GM11168 (cell line): Measurements from ENCODE around the gene MVB12A.

Source experiments
- in situ Hi-C: fragments of 300-500 bp; cut with MboI; formaldehyde crosslinking; loops from one replicate; pipeline ENCODE4 v1.12.0; 2022; ENCODE audit warnings: low sequenced_read_pairs; ENCODE audit not compliant: unreplicated experiment

MVB12A gene

GRCh38 chr19:17419621-17420474 is at the start of gene MVB12A:
TSS of gene MVB12A (plus strand) at chr19:17420047. CDS start at chr19:17420136, 89 bp downstream.
- in situ Hi-C loops: no loop called here

- in situ Hi-C loops: no loop called here
Measured at GRCh38 chr19:17376935-17377600, 42.8 kb upstream of the MVB12A start, which contains the start of gene PLVAP. TSS of gene PLVAP (minus strand) at chr19:17377342. CDS start at chr19:17377288, 54 bp downstream.

GRCh38 chr19:17378271-17378670 is 41.6 kb upstream of the MVB12A start:
- in situ Hi-C loops: no loop called here

- in situ Hi-C loops: no loop called here
Measured at GRCh38 chr19:17379221-17379631, 40.6 kb upstream of the MVB12A start.

GRCh38 chr19:17380426-17381138 is 39.3 kb upstream of the MVB12A start:
- in situ Hi-C loops: no loop called here

- in situ Hi-C loops: loop anchor here (5.0 kb wide), 1 partner anchor 39 kb away; no protein-coding TSS in a partner anchor
Measured at GRCh38 chr19:17385878-17386611, 33.8 kb upstream of the MVB12A start.

GRCh38 chr19:17389288-17389687 is 30.6 kb upstream of the MVB12A start:
- in situ Hi-C loops: loop anchor here (5.0 kb wide), 1 partner anchor 42 kb away; no protein-coding TSS in a partner anchor

GRCh38 chr19:17389957-17390664 is 29.7 kb upstream of the MVB12A start:
- in situ Hi-C loops: loop anchor here (5.0 kb wide), 1 partner anchor 43 kb away; no protein-coding TSS in a partner anchor

GRCh38 chr19:17390665-17391370 is 29.0 kb upstream of the MVB12A start:
- in situ Hi-C loops: no loop called here

- in situ Hi-C loops: no loop called here
Measured at GRCh38 chr19:17391371-17392151, 28.3 kb upstream of the MVB12A start.

GRCh38 chr19:17393002-17393401 is 26.8 kb upstream of the MVB12A start:
- in situ Hi-C loops: no loop called here

GRCh38 chr19:17393914-17394313 is 25.9 kb upstream of the MVB12A start, which contains the start of gene CCDC194:
TSS of gene CCDC194 (minus strand) at chr19:17394196. CDS start at chr19:17394158, 38 bp downstream.
- in situ Hi-C loops: no loop called here

- in situ Hi-C loops: no loop called here
Measured at GRCh38 chr19:17394891-17395415, 24.9 kb upstream of the MVB12A start.

GRCh38 chr19:17398902-17399527 is 20.8 kb upstream of the MVB12A start:
- in situ Hi-C loops: no loop called here

- in situ Hi-C loops: no loop called here
Measured at GRCh38 chr19:17401628-17402027, 18.2 kb upstream of the MVB12A start.

- in situ Hi-C loops: no loop called here
Measured at GRCh38 chr19:17402982-17403855, 16.6 kb upstream of the MVB12A start.
